IMR-90 (cell line): ENCODE data around the gene TRAF3IP1. TPM values are rescaled to one million over a fixed set of nuclear protein-coding genes. Genes with fewer than 3 reads are reported as not detected.

Experiments
- ATAC-seq: fragments of 200-7000 bp; cut with Tn5 transposase; 2 replicates; pipeline ENCODE4 v1.9.1; 2020; ENCODE audit warnings: low read depth, mild to moderate bottlenecking, moderate library complexity
- BruUV-seq: library from RNA; stranded (reverse); fragments of 400-500 nt; replicated peaks from 2 replicates; lab custom pipeline; 2021; lab: Mats Ljungman, UMichigan
- CTCF ChIA-PET: fragments of 300-600 bp; formaldehyde crosslinking; extraction: SDS; loops from one replicate; lab custom pipeline; 2021; ENCODE audit warnings: antibody characterized with exemption; lab: Yijun Ruan, JAX
- POLR2A ChIA-PET: fragments of 300-600 bp; sonication (Branson Sonifier 250); formaldehyde crosslinking; loops from one replicate; lab custom pipeline; 2022; ENCODE audit warnings: antibody characterized with exemption; ENCODE audit not compliant: unreplicated experiment; lab: Charles Lee
- DNase-seq: peaks from one replicate; pipeline ENCODE4 v3.0.0; 2013
- H2AFZ ChIP-seq: replicated peaks from 2 replicates; pipeline ENCODE3; 2013; ENCODE audit warnings: low read length, mild to moderate bottlenecking; ENCODE audit not compliant: poor library complexity
- H2AK5ac ChIP-seq: 2 replicates; pipeline ENCODE4 v1.6.1; 2013; ENCODE audit warnings: low read depth, low read length, inconsistent platforms
- H2AK9ac ChIP-seq: replicated peaks from 2 replicates; pipeline ENCODE3; 2013; ENCODE audit warnings: mild to moderate bottlenecking, low read depth, low read length, moderate library complexity; ENCODE audit not compliant: poor library complexity
- H2BK120ac ChIP-seq: 2 replicates; pipeline ENCODE4 v1.6.1; 2013; ENCODE audit warnings: low read depth, low read length, inconsistent platforms
- H2BK15ac ChIP-seq: 3 replicates; pipeline ENCODE4 v1.6.1; 2013; ENCODE audit warnings: low read depth, low read length, inconsistent platforms
- H2BK20ac ChIP-seq: 2 replicates; pipeline ENCODE4 v1.6.1; 2013; ENCODE audit warnings: low read depth, mild to moderate bottlenecking, inconsistent platforms, low read length, moderate library complexity
- H2BK5ac ChIP-seq: 2 replicates; pipeline ENCODE4 v1.6.1; 2013; ENCODE audit warnings: mild to moderate bottlenecking, low read depth, low read length, inconsistent platforms; ENCODE audit not compliant: poor library complexity, severe bottlenecking
- H3K14ac ChIP-seq: replicated peaks from 2 replicates; pipeline ENCODE4 v1.6.1; 2013; ENCODE audit warnings: low read depth, low read length, inconsistent platforms
- H3K18ac ChIP-seq: 2 replicates; pipeline ENCODE4 v1.6.1; 2013; ENCODE audit warnings: low read depth, low read length, control low read depth
- H3K23ac ChIP-seq: 2 replicates; pipeline ENCODE4 v1.6.1; 2013; ENCODE audit warnings: low read depth, low read length, inconsistent platforms
- H3K27ac ChIP-seq: 2 replicates; pipeline ENCODE4 v1.5.1; 2013; ENCODE audit warnings: mild to moderate bottlenecking, control low read depth, low read length; ENCODE audit not compliant: insufficient read depth
- H3K27me3 ChIP-seq: 2 replicates; pipeline ENCODE4 v1.6.1; 2013; ENCODE audit warnings: low read length; ENCODE audit not compliant: control insufficient read depth, insufficient read depth
- H3K36me3 ChIP-seq: 2 replicates; pipeline ENCODE4 v1.6.1; 2013; ENCODE audit warnings: low read length, mixed read lengths; ENCODE audit not compliant: control insufficient read depth, insufficient read depth
- H3K4ac ChIP-seq: 2 replicates; pipeline ENCODE4 v1.6.1; 2013; ENCODE audit warnings: low read depth, low read length, inconsistent platforms
- H3K4me1 ChIP-seq: 2 replicates; pipeline ENCODE4 v1.6.1; 2013; ENCODE audit warnings: low read length, mixed read lengths; ENCODE audit not compliant: control insufficient read depth, insufficient read depth
- H3K4me2 ChIP-seq: 2 replicates; pipeline ENCODE4 v1.6.1; 2013; ENCODE audit warnings: low read depth, mild to moderate bottlenecking, control low read depth, low read length, moderate library complexity
- H3K4me3 ChIP-seq: 2 replicates; pipeline ENCODE4 v1.5.1; 2013; ENCODE audit warnings: low read depth, mild to moderate bottlenecking, control low read depth, low read length, moderate library complexity; ENCODE audit not compliant: insufficient read depth
- H3K56ac ChIP-seq: 2 replicates; pipeline ENCODE4 v1.6.1; 2013; ENCODE audit warnings: low read length, inconsistent platforms; ENCODE audit not compliant: insufficient read depth; ENCODE audit errors: extremely low read depth
- H3K79me1 ChIP-seq, 2 experiments: 2 replicates each; pipeline ENCODE4 v1.6.1; 2013; ENCODE audit warnings: low read length in 2 of 2, inconsistent platforms in 1 of 2, low read depth in 1 of 2
- H3K9ac ChIP-seq: 2 replicates; pipeline ENCODE4 v1.6.1; 2013; ENCODE audit warnings: low read depth, low read length, control low read depth
- H3K9me1 ChIP-seq: 2 replicates; pipeline ENCODE4 v1.6.1; 2013; ENCODE audit warnings: low read length, inconsistent platforms; ENCODE audit not compliant: insufficient read depth
- H3K9me3 ChIP-seq: 2 replicates; pipeline ENCODE4 v1.6.1; 2013; ENCODE audit warnings: low read length; ENCODE audit not compliant: control insufficient read depth, insufficient read depth
- H4K20me1 ChIP-seq: 2 replicates; pipeline ENCODE4 v1.6.1; 2013; ENCODE audit warnings: low read length, inconsistent platforms; ENCODE audit not compliant: insufficient read depth
- H4K5ac ChIP-seq: 2 replicates; pipeline ENCODE4 v1.6.1; 2013; ENCODE audit warnings: mild to moderate bottlenecking, low read depth, low read length, control low read depth
- H4K8ac ChIP-seq, 2 experiments: 2 replicates each; pipeline ENCODE4 v1.6.1; 2013; ENCODE audit warnings: low read depth in 2 of 2, low read length in 2 of 2, control low read depth in 1 of 2, inconsistent platforms in 1 of 2
- H4K91ac ChIP-seq: 2 replicates; pipeline ENCODE4 v1.6.1; 2013; ENCODE audit warnings: low read depth, low read length, inconsistent platforms; ENCODE audit not compliant: insufficient read depth
- CEBPB ChIP-seq: IDR thresholded peaks from 2 replicates; pipeline ENCODE4 v1.6.1; 2012; ENCODE audit warnings: low read depth, low read length, improper control_type of control experiment
- MAFK ChIP-seq: IDR thresholded peaks from 2 replicates; pipeline ENCODE4 v1.6.1; 2012; ENCODE audit warnings: low read depth, low read length, improper control_type of control experiment
- MAZ ChIP-seq: IDR thresholded peaks from 2 replicates; pipeline ENCODE4 v1.6.1; 2012; ENCODE audit warnings: low read depth, mild to moderate bottlenecking, low read length, improper control_type of control experiment, moderate library complexity, borderline replicate concordance
- MXI1 ChIP-seq: IDR thresholded peaks from 2 replicates; pipeline ENCODE4 v1.6.1; 2012; ENCODE audit warnings: low read depth, mild to moderate bottlenecking, low read length, moderate library complexity, borderline replicate concordance
- POLR2A ChIP-seq: IDR thresholded peaks from 2 replicates; pipeline ENCODE4 v1.6.1; 2012; ENCODE audit warnings: mild to moderate bottlenecking, low read depth, low read length
- RAD21 ChIP-seq: IDR thresholded peaks from 2 replicates; pipeline ENCODE4 v1.6.1; 2012; ENCODE audit warnings: low read length, improper control_type of control experiment
- RCOR1 ChIP-seq: IDR thresholded peaks from 2 replicates; pipeline ENCODE4 v1.6.1; 2012; ENCODE audit warnings: mild to moderate bottlenecking, low read length, improper control_type of control experiment; ENCODE audit not compliant: insufficient replicate concordance
- RFX5 ChIP-seq: IDR thresholded peaks from 2 replicates; pipeline ENCODE4 v1.8.0; 2012; ENCODE audit warnings: low read depth, mild to moderate bottlenecking, low read length, moderate library complexity
- SMC3 ChIP-seq: fragments of 150-350 bp; IDR thresholded peaks from 2 replicates; pipeline ENCODE4 v1.6.1; 2016; ENCODE audit warnings: low read depth, mild to moderate bottlenecking, antibody characterized with exemption, low read length, moderate library complexity
- WGBS, 2 experiments: methylation state at CpG; one replicate each; pipeline versions ENCODE4 v1.1.5 to v1.1.7; 2013; ENCODE audit warnings: missing lambda C conversion rate in 2 of 2; ENCODE audit not compliant: insufficient read length in 1 of 2; ENCODE audit errors: extremely low coverage in 2 of 2; 5-methylcytosine and 5-hydroxymethylcytosine counted together
- dilution Hi-C: fragments of 300-500 bp; cut with HindIII; formaldehyde crosslinking; loops from one replicate; pipeline ENCODE4 v1.14.3; 2018; ENCODE audit warnings: low sequenced_read_pairs; ENCODE audit not compliant: unreplicated experiment
- in situ Hi-C: fragments of 300-500 bp; cut with MboI; formaldehyde crosslinking; loops from 3 replicates; pipeline ENCODE4 v1.14.3; 2019; ENCODE audit warnings: low sequenced_read_pairs, inconsistent platforms, mixed read lengths
- intact Hi-C: fragments of 100-400 bp; cut with micrococcal nuclease; formaldehyde crosslinking; loops from 2 replicates; pipeline ENCODE4 v1.10.0; 2022
- polyA plus RNA-seq, 3 experiments: library from polyadenylated mRNA; depleted of rRNA; stranded (reverse); fragments of >200 nt; gene quantifications; 2 replicates each; pipeline ENCODE4 v1.2.3, GENCODE V29; 2012; ENCODE audit warnings: low replicate concordance in 1 of 3
- total RNA-seq: library from RNA; depleted of rRNA; stranded (reverse); fragments of >200 nt; gene quantifications from 2 replicates; pipeline ENCODE4 v1.2.3, GENCODE V29; 2012
- TF ChIP-seq, protein P1 (sequence below): fragments of 150-350 bp; IDR thresholded peaks from 2 replicates; pipeline ENCODE4 v1.6.1; 2017; ENCODE audit warnings: mild to moderate bottlenecking, antibody characterized with exemption, low read length, low read depth

TRAF3IP1 gene
- total and polyA plus RNA-seq, 2 of the 4 experiments (the other 2 are of a cell fraction), result 5.9 to 8.3 TPM

- peak overlapping the region; percentile 94 for H2AK5ac ChIP-seq
- peak overlapping the region; percentile 91 for H2BK120ac ChIP-seq
- H3K4ac ChIP-seq, result peak overlapping the region; percentile 92
- peaks cover 24 to 45% of the 10 kb centered on the region in 2 experiments; a peak in 3 of 4 replicates for H3K79me1 ChIP-seq
- H3K56ac ChIP-seq, result no peak overlapping the region
- peak overlapping the region; percentile 99 for H2BK5ac ChIP-seq
- H3K4me1 ChIP-seq, result peaks cover 32% of the 10 kb centered on the region
- intact Hi-C loops, result no loop called here
- ChIA-PET POLR2A (no interaction called here), CTCF (no interaction called here)
- 0 out of 2 replicates have a peak, but pooled peaks cover 2% of the 10 kb centered on the region for H3K9me3 ChIP-seq
- H2AK9ac ChIP-seq, result peak overlapping the region; percentile 2
- 94% methylated on average over 18 of the region's 20 CpGs; no CpG with 5 or more reads in 1 of the 2 experiments for WGBS, 2 experiments
- H3K4me2 ChIP-seq, result no peak overlapping the region
- DNase-seq (no peak), ATAC-seq (no peak)
- H3K9me1 ChIP-seq, result peaks cover 29% of the 10 kb centered on the region
- in situ Hi-C loops, result no loop called here
- TF ChIP-seq RAD21 (no peak), MXI1 (no peak), MAFK (no peak), RFX5 (no peak), RCOR1 (no peak), SMC3 (no peak), MAZ (no peak), POLR2A (no peak), CEBPB (no peak)
- TF ChIP-seq, protein P1, sequence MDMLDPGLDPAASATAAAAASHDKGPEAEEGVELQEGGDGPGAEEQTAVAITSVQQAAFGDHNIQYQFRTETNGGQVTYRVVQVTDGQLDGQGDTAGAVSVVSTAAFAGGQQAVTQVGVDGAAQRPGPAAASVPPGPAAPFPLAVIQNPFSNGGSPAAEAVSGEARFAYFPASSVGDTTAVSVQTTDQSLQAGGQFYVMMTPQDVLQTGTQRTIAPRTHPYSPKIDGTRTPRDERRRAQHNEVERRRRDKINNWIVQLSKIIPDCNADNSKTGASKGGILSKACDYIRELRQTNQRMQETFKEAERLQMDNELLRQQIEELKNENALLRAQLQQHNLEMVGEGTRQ, result no peak
- H3K14ac ChIP-seq, result peak overlapping the region; percentile 75
- no peak overlapping the region for H3K4me3 ChIP-seq
- peak overlapping the region; percentile 7; the same call in 1 of the 2 replicates for H4K5ac ChIP-seq
- H3K9ac ChIP-seq, result 0 out of 2 replicates have a peak overlapping the region, but pooled peaks have one; percentile 8
- peak overlapping the region; percentile 98 for H4K91ac ChIP-seq
- peak overlapping the region; percentile 55 for H2AFZ ChIP-seq
- peak overlapping the region; percentile 70; the same call in 1 of the 2 replicates for H3K18ac ChIP-seq
- no peaks in the 10 kb centered on the region for H3K27me3 ChIP-seq
- H3K36me3 ChIP-seq, result peaks cover 27% of the 10 kb centered on the region
- no TSS peak for BruUV-seq
- H4K8ac ChIP-seq, result peak overlapping the region; percentile 67 to 88; a peak in 3 of 4 replicates
- peak overlapping the region; percentile 92 for H3K27ac ChIP-seq
- peaks cover 19% of the 10 kb centered on the region for H4K20me1 ChIP-seq
- peak overlapping the region; percentile 29; the same call in 2 of the 3 replicates for H2BK15ac ChIP-seq
- H2BK20ac ChIP-seq, result peak overlapping the region; percentile 90; the same call in 1 of the 2 replicates
- peak overlapping the region; percentile 68; the same call in 1 of the 2 replicates for H3K23ac ChIP-seq
- dilution Hi-C loops, result no loop called here
These were observed 115.4 kb downstream of the TRAF3IP1 start for GRCh38 chr2:238435752-238436096.
